Activated CD4-positive, alpha-beta T cell treated with anti-CD3 and anti-CD28 coated beads, Interleukin-2, Interleukin-6, amounts not matched to agents 100 ng/mL and 50 ng/mL, durations not matched to agents 16 hours and 8 hours (primary cell): ENCODE data around the gene TTC28.

ENCODE experiments used
- DNase-seq: peaks from one replicate; pipeline ENCODE4 v3.0.0-alpha.2; 2020

TTC28 gene

DNA sequence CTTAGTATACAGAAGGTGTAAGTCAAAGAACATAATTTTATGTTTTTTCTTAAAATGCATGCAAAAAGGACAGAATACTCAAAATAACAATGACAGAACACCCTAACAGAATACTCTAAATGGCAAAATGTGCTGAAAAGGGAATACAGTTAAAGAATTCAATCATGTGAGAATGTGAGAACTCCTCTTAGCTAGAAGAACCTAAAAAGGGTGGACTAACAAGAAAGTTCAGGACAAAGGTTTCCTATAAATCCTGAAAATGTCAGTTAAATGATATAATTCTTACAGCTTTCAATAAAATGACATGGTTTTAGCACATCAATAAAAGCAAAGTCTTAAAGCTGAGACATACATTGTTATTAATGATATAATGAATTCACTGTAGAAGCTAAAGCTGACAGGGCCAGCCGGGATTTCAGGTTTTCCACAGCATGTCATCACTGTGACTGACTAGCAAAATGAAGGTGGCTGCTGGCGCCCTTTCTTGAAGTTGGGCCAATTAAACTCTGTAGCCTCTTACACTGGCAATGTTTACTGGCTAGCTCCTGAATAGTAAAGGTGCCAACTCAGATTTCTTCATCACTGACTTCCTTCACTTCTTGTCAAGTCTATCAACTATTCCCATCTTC lies 244.4 kb downstream of the TTC28 start:
- no peak for DNase-seq

DNA sequence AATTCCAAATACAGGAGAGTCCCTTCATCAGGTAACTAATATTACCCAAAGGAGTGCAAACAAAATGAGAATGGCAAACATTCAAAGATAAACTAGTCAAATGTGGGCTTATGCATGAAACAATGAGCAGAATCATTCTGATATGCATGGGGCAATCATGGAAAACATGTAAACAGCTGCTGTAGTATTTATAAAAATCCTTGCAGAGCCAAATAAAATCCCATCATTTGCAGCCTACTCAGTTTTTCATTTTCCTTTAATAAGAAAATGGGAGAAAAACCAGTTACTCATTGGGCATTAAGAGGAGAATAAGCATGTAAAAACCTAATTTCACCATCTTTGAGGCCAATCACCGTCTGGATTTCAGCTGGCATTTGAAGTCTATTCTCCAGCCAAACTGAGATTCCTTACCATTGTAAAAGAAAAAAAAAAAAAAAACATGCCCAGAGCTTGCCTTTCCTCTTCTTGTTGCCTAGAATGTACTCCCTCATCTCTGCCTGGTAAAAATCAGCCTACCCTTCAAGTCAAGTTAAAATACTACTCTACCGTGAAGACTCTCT lies 249.1 kb downstream of the TTC28 start:
- DNase-seq: no peak

DNA sequence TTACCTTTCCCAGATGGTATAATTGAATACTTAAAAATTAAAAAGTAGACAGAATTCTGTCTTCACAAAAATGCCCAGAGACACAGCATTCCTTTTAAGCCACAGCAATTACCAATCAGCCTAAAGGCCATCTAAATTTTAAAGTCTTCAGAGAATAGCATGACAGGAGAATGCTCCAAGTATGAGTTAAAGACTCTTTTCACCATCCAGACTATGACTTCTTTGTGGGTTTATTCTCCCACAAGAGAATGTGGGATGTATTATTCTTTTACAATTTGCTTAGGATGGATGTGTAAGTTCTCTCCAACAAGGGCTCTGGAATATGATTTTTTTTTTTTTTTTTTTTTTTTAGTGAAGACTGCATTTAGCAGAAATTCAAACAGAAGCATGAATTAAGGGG lies 249.9 kb downstream of the TTC28 start:
- DNase-seq: no peak

DNA sequence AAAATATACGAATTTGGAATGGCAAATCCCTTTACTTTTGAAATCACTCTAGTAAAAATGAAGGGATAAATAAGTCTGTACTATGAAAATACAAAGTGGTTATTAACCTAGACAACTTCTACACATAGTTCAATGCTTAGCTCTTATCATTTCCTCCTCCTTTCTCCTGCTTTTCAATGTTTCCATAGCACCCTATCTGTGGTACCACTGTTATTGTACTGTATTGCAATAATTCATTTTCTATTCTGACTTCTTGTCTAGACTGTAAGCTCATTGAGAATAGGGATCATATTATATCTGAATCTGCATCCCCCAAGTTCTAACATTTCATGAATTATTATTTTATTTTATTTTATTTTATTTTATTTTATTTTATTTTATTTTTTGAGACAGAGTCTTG lies 251.4 kb downstream of the TTC28 start:
- DNase-seq: no peak

DNA sequence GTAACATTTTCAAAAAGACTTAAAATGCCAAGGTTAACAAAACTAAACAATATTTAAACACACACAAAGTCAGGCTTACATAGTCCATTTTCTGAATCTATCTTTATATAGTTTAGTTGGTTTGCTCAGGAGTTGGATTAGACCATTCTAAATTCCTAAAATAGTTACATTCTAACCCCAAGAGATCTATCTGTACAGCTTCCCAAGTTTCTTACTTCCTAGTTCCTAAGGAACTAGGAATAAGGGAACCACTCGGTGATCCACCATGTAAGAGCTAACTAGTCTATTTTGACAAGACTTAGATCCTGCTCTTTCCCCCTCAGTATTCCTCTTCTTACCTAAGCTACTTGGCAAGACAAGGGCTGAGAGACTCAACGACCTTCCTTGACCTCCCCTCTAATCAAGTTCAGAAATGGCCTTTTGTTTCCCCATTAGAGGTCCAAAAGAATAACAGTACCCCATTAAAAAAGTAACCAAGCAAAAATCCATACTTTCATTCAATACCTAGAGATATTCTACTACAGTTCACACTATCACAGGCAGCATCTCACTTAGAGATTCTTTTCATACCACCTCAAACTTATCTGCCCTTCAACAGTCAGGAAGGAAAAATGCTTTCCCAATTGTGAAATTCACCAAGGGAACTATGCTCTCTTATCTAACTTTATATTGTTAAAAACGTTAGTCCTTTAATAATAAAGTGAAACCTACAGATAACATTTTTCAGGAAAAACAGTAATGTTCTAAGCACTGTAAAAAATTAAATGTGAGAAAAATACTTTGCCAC lies 253.1 kb downstream of the TTC28 start:
- DNase-seq: no peak

DNA sequence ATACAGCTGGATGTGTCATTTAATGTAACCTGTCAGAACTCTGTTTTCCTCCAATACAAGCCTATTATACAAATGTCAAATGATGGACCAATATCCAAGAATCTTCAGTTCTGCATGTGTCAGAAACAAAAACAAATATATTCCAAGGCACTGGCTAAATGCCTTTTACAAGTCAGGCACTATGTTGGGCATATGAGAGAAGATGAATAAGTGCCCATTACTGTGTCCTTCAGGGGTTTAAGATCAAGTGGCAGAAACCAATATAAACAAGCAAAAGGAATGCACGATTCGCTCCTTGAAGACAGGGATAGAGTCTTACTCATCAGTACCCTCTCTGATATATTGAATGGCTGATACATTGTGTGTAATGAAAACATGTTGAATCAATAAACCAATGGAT lies 254.4 kb downstream of the TTC28 start:
- no peak for DNase-seq

DNA sequence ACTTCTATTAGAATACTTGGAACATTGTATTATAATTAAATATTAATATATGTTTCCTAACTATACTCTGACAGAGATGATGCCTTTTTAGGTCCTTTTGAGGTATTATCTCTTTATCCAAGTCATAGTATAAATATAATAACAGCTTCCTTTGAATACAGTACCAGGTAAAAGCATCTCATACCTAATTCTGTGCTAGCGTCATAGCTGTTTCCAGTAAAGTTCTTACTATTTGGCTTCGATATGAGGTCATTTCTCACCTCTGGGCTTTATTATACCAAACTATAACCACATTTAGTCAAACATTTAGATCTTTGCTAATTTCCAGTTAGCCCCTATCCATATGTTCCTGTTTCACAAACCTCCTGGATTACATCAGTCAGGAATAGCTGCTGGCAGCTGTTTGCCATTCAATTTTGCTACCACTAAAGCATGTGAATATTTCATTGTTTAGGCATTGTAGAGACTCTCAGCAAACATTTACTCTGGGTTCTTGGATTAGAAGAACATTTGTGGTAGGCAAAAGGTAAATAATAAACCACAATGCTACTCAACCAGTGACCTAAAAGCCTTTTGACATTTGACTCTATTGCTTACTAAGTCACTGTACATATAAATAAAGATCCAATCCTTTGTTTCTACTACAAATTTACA lies 255.1 kb downstream of the TTC28 start:
- peak; percentile 30 for DNase-seq

DNA sequence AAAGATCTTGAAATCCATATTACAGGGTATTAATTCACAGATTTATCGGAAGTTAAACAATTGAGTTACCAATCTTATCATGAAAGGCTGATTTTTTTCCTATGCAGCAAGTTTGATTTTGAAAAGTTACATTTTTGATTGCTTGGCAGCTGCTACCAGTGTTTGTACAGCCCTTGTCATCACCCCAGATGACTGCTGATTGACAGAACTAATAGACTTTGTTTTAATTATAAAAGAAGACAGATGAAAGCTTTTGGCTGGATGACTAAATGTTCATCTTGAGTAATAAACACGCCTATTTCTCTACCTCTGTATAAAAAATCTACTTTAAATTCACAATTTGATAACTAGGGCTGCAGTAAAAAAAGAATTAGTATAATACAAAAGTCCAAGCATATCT lies 259.7 kb downstream of the TTC28 start:
- DNase-seq: no peak

DNA sequence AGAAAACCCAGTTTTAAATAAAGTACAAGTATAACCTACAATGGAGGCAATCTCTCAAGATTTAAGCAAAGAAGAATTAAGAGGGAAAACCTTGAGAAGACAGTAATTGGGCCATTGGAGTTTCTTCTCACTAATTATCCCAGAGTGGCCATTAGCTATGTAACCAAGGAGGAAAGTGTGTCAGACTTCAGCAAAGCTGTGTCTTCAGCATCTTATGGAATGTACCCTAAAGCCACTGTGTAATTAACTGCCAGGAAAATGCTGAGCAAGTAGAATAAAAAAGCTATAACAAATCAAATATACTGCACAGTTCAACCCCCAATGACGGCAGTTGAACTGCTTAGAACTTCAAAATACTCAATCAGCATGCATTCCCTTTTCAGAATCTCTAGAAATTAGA lies 261.6 kb downstream of the TTC28 start:
- DNase-seq: no peak

DNA sequence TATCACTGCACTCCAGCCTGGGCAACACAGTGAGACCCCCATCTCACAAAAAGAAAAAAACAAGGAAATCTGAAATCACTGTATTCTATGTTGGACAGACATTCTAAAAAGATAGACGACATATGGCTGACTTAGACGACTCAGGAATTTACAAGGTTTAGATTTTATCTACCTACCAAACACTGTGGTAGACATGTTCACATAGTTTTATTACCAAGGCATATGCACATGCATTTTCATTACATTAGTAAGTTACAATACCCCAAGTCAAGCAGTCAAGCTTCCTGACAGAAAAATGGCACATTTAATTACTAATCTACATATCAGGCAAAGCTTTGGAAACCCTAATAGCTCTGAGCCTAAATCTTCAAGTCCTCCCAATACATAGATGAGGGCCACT lies 262.2 kb downstream of the TTC28 start:
- no peak for DNase-seq

DNA sequence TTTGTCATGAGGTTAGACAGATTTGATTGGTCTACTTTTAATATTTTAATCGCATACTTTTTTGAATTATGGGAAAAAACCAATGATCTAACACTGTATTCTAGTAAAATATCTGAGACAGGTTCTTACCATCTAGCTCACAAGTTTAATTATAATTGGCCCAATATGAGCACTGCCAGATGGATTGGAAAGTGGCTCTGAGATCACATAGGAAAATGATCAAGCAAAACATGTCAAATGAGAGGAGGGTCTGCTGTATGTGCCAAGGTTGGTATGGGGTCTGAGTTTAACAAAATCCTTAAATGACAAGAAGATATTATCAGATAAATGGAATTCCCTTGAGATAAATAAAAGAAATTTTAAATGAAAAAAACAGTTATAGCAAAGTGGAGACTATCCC lies 264.7 kb downstream of the TTC28 start:
- DNase-seq: no peak

DNA sequence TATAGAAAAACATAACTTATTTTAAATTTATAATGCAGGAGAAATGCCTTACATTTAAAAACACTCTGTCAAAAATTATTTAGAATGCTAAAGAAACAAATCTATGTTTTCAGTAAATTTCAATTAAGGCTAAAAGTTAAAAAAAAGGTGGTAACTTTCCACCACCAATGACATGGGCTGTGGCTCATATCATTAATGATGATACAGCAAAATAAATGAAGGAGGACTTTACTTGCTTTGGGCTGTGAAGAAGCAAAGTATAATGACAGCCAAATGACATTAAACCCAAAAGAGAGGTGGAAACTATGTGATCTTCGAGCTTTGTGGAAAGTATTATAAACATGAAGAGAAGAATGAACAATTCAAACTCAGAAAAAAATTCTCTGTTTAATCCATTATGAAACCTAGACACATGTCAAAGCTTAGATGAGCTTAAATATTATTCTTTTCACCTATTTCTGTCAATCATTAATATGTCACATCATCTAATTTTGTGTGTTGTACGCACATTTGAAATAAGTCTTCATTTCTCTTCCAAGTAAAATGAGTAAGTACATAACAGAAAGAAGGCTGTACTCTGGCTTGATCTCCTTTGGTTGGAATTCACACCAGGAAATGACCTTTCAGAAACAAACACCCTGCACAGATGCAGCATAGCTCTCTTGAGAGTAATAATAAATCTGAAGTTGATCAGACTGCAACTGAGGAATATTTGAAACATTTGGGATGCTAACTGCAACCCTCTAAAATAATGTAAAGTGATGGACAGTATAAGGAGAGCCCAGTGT lies 265.8 kb downstream of the TTC28 start:
- no peak for DNase-seq

DNA sequence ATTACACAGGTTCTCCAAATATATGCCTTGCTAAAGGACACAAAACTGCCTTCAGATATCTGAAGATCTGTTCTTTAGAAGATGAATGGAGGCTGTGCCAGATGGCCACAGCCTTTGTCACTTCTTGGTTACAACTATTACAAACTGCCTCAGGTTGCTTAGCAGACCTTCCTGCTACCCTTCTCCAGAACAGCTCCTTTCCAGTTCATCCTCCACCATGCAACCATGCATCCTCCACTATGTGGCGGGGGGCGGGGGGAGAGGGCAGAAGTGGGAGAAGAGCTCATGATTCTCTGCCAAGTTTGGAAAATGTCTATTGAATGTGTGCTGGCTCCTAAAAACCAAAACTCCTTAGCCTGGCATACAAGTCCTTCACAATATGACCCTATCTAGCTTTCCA lies 267.5 kb downstream of the TTC28 start:
- no peak for DNase-seq

DNA sequence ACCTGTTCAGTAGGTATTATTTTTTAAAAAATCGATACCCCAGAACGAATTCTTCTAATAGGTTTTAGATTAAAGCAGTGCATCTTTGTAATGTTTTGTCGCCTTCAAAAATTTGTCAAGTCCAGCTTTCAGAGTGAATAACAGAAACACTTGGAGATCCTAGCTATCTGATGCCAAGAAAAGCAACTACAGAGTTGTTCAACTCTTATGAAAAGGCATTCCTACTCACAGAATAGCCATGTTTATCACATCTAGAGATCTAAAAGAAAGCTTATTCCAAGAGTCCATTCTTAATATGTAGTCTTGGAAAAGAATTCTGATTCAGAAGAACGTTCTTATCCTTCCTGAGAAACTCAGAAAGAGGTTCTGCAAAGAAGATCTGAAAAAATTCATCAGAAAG lies 268.5 kb downstream of the TTC28 start:
- no peak for DNase-seq

DNA sequence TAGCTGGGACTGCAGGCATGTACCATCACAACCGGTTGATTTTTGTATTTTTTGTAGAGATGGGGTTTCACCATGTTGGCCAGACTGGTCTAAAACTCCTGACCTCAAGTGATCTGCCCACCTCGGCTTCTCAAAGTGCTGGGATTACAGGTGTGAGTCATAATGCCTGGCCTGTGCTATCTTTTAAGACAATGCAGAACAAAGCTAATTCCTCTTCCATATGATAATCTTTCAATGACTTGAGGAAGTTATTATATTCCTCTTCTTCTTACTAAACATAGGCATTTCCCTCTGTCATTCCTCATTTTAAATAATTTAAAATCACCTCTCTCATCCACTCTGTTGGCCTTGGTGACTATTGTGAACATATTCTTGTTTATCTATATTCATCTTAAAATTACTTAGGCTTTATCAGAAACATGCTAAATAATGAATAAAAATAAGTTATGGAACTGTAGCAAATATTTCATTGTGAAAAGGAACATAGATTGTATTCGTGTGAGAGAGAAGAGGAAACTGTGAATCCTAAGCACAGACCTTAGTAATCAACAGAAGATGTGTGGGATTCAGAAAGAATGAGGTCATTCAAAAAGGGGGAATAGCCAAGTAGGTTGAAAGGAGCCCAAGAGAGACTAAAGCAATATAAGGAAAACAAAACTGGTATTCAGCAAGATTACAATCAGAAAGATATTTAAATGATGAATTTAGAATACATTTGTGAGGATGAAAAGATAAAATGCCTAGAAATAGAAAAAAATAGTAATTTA lies 269.4 kb downstream of the TTC28 start:
- no peak for DNase-seq

DNA sequence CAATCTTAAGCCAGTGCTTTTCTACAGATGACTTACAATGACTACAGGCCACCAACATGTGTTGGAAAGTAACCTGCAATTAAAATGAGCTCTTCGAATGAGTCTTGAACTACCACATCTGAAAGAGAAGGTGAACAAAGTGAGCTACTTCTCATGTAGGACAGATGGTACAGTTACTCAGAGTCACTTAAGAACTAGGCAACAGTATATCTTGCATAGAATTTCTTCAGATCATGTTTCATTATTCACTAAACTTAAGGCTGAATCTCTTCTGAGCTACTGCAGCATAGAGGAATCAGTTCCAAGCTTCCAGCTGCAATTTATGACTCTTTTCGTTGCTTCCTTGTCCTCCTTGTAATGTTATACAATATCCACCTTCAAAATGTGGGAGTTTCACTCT lies 270.9 kb downstream of the TTC28 start:
- DNase-seq: no peak

DNA sequence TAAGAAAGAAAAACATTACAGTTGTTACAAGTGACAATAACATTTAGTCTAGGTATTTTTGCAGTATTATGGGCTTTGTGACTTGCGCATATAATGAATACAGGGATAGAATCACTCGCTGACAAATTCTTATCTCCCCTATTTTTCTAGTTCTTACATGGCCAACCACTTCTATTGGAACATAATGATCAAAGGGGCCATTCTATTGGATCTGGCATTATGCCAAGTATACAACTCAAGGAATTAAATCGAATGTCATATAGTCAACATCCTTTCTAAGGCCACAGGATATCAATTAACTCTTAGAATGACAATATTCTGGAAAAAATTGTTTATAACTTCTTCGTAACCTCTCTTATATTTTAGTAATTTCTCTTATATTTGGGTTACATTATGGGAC lies 272.0 kb downstream of the TTC28 start:
- DNase-seq: no peak

DNA sequence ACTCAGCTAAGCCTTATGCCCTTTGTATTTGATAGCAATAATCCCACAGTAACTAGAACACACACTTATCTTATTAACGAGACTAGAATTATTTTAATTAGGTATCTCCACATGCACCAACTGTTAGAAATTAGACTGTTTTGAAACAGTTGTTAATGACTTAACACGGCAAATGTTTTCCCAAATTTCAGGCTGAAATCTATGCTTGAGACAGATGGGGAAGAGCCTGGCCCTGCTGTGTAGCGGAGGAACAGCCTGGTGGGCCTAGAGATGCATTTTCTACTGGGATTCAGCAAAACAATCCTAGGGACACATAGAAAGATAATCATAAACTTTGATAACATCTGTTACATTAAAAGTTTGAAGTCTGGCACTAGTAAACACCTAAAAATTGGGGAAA lies 273.4 kb downstream of the TTC28 start:
- DNase-seq: no peak

DNA sequence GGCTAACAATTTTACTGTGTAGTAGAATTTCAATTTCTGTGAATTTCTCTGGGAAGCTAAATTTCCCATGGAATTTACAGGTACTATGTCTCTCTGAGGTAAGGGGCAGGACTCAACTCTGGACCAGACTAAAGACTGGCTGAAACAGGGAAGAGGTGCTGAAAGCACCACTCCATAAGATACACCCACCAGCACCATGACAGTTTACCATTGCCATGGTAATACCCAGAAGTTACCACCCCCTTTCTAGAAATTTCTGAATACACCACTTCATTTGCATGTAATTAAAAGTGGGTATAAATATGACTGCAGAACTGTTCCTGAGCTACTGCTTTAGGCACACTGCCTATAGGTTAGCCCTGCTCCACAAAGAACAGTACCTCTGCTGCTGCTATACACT lies 274.1 kb downstream of the TTC28 start:
- no peak for DNase-seq

DNA sequence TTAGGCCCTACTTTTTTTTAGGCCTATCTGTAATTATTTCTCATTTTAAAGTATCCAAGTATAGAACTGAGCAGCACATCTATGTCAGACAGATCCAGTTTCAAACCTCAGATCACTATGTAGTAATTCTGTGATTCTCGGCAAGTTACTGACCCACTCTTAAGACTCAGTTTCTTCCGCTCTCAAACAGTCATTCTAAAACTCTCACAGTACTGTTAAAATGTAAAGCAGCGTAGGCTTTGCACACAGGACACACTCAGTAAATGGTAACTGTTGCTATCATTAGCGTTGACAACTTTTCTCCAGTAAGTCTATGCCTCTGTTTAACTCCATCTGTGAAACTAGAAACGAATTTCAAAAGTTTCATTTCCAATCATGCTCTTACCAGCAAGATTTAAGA lies 277.1 kb downstream of the TTC28 start:
- DNase-seq: peak; percentile 83

DNA sequence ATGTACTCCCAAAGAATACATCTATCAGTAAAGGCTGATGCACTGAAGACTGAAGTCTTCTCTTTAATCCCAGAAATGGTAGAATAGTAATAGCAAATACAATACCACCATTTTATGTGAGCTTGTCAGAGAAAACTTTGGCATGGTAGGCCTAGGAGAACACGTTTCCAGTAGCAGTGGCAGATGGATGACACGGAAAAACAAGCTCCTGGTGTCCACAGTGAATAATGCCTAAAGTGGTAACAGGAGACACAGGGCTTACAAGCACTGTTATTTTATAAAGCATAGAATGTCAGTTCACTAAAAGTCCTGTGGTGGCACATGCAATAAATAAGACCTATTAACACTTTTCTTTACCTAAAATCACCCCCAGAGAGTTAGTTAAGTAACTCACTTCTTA lies 277.6 kb downstream of the TTC28 start:
- no peak for DNase-seq

DNA sequence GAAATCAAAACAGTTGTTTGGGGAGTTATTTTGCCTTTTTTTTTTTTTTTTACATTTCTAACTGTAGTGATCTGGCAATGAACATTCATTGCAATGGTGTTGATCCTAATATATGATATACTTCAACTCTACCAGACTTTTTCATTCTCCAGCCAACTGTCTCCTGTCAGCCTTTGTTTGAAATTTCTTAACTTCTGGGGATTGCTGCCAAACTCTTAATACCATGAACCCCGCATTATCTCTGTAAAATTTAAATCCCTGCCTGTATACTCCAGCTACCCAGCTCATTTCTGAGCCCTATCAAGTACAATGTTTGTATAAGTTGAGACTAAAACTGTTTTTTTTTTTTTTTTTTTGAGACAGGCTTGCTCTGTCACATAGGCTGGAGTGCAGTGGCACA lies 280.7 kb downstream of the TTC28 start:
- no peak for DNase-seq

DNA sequence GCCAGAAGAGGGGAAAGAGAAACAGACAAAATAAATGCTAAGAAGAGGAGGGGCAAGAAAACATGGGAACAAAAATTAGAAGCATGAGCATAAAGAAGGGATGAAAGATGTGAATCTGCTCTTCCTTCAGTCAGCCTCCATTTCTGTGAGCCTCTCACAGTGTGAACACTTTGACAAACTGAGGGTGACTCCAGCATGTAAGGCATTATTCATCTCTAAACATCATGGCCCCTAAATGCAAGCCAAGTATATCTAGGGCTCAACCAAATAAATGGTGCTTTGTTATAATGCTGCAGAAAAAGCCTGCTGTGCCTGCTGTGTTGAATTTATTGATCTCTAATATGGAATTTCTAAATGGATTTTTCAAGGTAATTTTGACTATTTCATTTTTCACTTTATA lies 281.3 kb downstream of the TTC28 start:
- no peak for DNase-seq
